H1 (cell line): ENCODE data around the gene CUZD1. TPM values are rescaled to one million over a fixed set of nuclear protein-coding genes. Genes with fewer than 3 reads are reported as not detected.

Experiments
- CTCF ChIA-PET: fragments of 300-600 bp; sonication (Branson Sonifier 250); formaldehyde crosslinking; loops from one replicate; lab custom pipeline; 2021; ENCODE audit not compliant: partially characterized antibody; lab: Charles Lee
- POLR2A ChIA-PET: fragments of 300-600 bp; sonication (Branson Sonifier 250); formaldehyde crosslinking; loops from one replicate; lab custom pipeline; 2021; ENCODE audit warnings: inconsistent platforms; ENCODE audit not compliant: partially characterized antibody; lab: Charles Lee
- DNase-seq, 2 experiments: peaks; one replicate each; pipeline versions ENCODE4 v3.0.0 to v3.0.0-alpha.2; 2010 to 2022; ENCODE audit warnings: low spot score in 2 of 2, low read depth in 1 of 2, mixed read lengths in 1 of 2
- FAIRE-seq: peaks from 2 replicates; lab custom pipeline; 2011; peaks lifted over from hg19 to GRCh38; lab: Jason Lieb, UNC
- H2AFZ ChIP-seq: 2 replicates; pipeline ENCODE4 v1.8.1; 2012; ENCODE audit warnings: low read length, inconsistent platforms
- H2AK5ac ChIP-seq: 2 replicates; pipeline ENCODE4 v1.6.1; 2013; ENCODE audit warnings: low read depth, low read length
- H2BK120ac ChIP-seq: replicated peaks from 2 replicates; pipeline ENCODE3; 2013; ENCODE audit warnings: low read depth, low read length, inconsistent platforms
- H2BK12ac ChIP-seq: 2 replicates; pipeline ENCODE4 v1.6.1; 2013; ENCODE audit warnings: low read depth, low read length
- H2BK15ac ChIP-seq: 2 replicates; pipeline ENCODE4 v1.6.1; 2013; ENCODE audit warnings: low read length
- H2BK20ac ChIP-seq: 2 replicates; pipeline ENCODE4 v1.6.1; 2013; ENCODE audit warnings: low read length
- H2BK5ac ChIP-seq: 2 replicates; pipeline ENCODE4 v1.6.1; 2013; ENCODE audit warnings: low read depth, low read length
- H3K14ac ChIP-seq: 2 replicates; pipeline ENCODE4 v1.6.1; 2013; ENCODE audit warnings: inconsistent platforms; ENCODE audit not compliant: insufficient read length
- H3K18ac ChIP-seq: 2 replicates; pipeline ENCODE4 v1.6.1; 2013; ENCODE audit warnings: low read length; ENCODE audit errors: extremely low read depth
- H3K23ac ChIP-seq: 2 replicates; pipeline ENCODE4 v1.6.1; 2013; ENCODE audit warnings: inconsistent platforms; ENCODE audit not compliant: insufficient read length
- H3K23me2 ChIP-seq: 2 replicates; pipeline ENCODE4 v1.6.1; 2013; ENCODE audit warnings: low read depth, low read length
- H3K27ac ChIP-seq: 2 replicates; pipeline ENCODE4 v1.6.1; 2011; ENCODE audit warnings: low read depth, low read length, inconsistent platforms
- H3K27me3 ChIP-seq, 4 experiments: replicated peaks in 1 of 4; 1 replicate in 1 of 4; 2 replicates in 3 of 4; pipeline versions ENCODE4 v1.6.1 to v1.8.1; 2011 to 2013; ENCODE audit warnings: low read length in 3 of 4, mild to moderate bottlenecking in 3 of 4, inconsistent platforms in 2 of 4, mixed read lengths in 2 of 4, moderate library complexity in 1 of 4; ENCODE audit not compliant: control insufficient read depth in 3 of 4, insufficient read depth in 3 of 4; ENCODE audit errors: extremely low read depth in 1 of 4
- H3K36me3 ChIP-seq, 4 experiments: 2 replicates each; pipeline versions ENCODE4 v1.6.1 to v1.8.1; 2011 to 2013; ENCODE audit warnings: mild to moderate bottlenecking in 4 of 4, low read length in 3 of 4, moderate library complexity in 2 of 4, control low read depth in 1 of 4, inconsistent platforms in 1 of 4; ENCODE audit not compliant: insufficient read depth in 4 of 4, control insufficient read depth in 2 of 4
- H3K4ac ChIP-seq: replicated peaks from 2 replicates; pipeline ENCODE3; 2013; ENCODE audit warnings: low read length, low read depth, mixed read lengths, inconsistent platforms; ENCODE audit not compliant: insufficient read length
- H3K4me1 ChIP-seq, 4 experiments: replicated peaks in 1 of 4; 1 replicate in 1 of 4; 2 replicates in 3 of 4; pipeline versions ENCODE4 v1.6.1 to v1.8.1; 2011 to 2013; ENCODE audit warnings: low read length in 3 of 4, inconsistent platforms in 2 of 4, mixed read lengths in 1 of 4; ENCODE audit not compliant: insufficient read depth in 4 of 4, control insufficient read depth in 3 of 4
- H3K4me2 ChIP-seq, 2 experiments: 2 replicates each; pipeline versions ENCODE4 v1.6.1 to v1.8.1; 2011 to 2013; ENCODE audit warnings: low read depth in 2 of 2, low read length in 2 of 2, control low read depth in 1 of 2, inconsistent platforms in 1 of 2, mild to moderate bottlenecking in 1 of 2; ENCODE audit not compliant: insufficient read depth in 1 of 2
- H3K4me3 ChIP-seq, 4 experiments: fragments of 200-600, 300-600 bp in 1 of 4; sonication (generic), shearing (Covaris generic), sonication (Bioruptor Twin) in 1 of 4; 2 replicates each; pipeline versions ENCODE4 v1.5.1 to v1.8.1; 2011 to 2016; ENCODE audit warnings: low read length in 4 of 4, low read depth in 3 of 4, control low read depth in 2 of 4, inconsistent platforms in 2 of 4, mild to moderate bottlenecking in 2 of 4, mixed read lengths in 1 of 4, moderate library complexity in 1 of 4; ENCODE audit not compliant: insufficient read depth in 2 of 4; ENCODE audit errors: extremely low read depth in 1 of 4
- H3K56ac ChIP-seq: replicated peaks from 2 replicates; pipeline ENCODE3; 2013; ENCODE audit warnings: low read depth, mild to moderate bottlenecking, mixed read lengths, low read length, inconsistent platforms; ENCODE audit not compliant: insufficient read length
- H3K79me1 ChIP-seq: 2 replicates; pipeline ENCODE4 v1.6.1; 2013; ENCODE audit warnings: low read depth, low read length, control low read depth
- H3K79me2 ChIP-seq, 2 experiments: 2 replicates each; pipeline versions ENCODE4 v1.6.1 to v1.8.1; 2012 to 2013; ENCODE audit warnings: low read length in 2 of 2, mild to moderate bottlenecking in 2 of 2, inconsistent platforms in 1 of 2; ENCODE audit not compliant: insufficient read depth in 2 of 2, control insufficient read depth in 1 of 2
- H3K9ac ChIP-seq, 4 experiments: replicated peaks in 1 of 4; 1 replicate in 1 of 4; 2 replicates in 3 of 4; pipeline versions ENCODE4 v1.6.1 to v1.8.1; 2011 to 2013; ENCODE audit warnings: low read depth in 3 of 4, low read length in 3 of 4, control low read depth in 2 of 4, mild to moderate bottlenecking in 2 of 4, moderate library complexity in 2 of 4, inconsistent platforms in 1 of 4; ENCODE audit errors: extremely low read depth in 1 of 4
- H3K9me3 ChIP-seq, 2 experiments: 2 replicates each; pipeline versions ENCODE4 v1.6.1 to v1.8.1; 2012 to 2013; ENCODE audit warnings: mild to moderate bottlenecking in 2 of 2, moderate library complexity in 2 of 2, control low read depth in 1 of 2, inconsistent platforms in 1 of 2, low read depth in 1 of 2, low read length in 1 of 2, mixed read lengths in 1 of 2; ENCODE audit not compliant: insufficient read depth in 2 of 2
- H4K20me1 ChIP-seq, 2 experiments: replicated peaks in 1 of 2; 2 replicates each; pipeline versions ENCODE3 to v1.8.1; 2011 to 2013; ENCODE audit warnings: inconsistent platforms in 2 of 2, low read length in 2 of 2, mild to moderate bottlenecking in 1 of 2; ENCODE audit not compliant: insufficient read depth in 2 of 2, control insufficient read depth in 1 of 2
- H4K5ac ChIP-seq: 2 replicates; pipeline ENCODE4 v1.6.1; 2013; ENCODE audit warnings: low read length, low read depth, mixed read lengths, inconsistent platforms; ENCODE audit not compliant: insufficient read length
- H4K8ac ChIP-seq: 2 replicates; pipeline ENCODE4 v1.8.0; 2013; ENCODE audit warnings: mild to moderate bottlenecking, moderate library complexity, low read length, inconsistent platforms; ENCODE audit not compliant: insufficient read depth; ENCODE audit errors: extremely low read depth
- H4K91ac ChIP-seq: replicated peaks from 2 replicates; pipeline ENCODE3; 2013; ENCODE audit warnings: low read length, mixed read lengths, inconsistent platforms; ENCODE audit not compliant: insufficient read length
- ATF2 ChIP-seq: IDR thresholded peaks from 2 replicates; pipeline ENCODE4 v1.6.1; 2012; ENCODE audit warnings: low read length, inconsistent platforms
- CBX8 ChIP-seq: fragments of 300-800, 300-1000 bp; sonication (generic); IDR thresholded peaks from 2 replicates; pipeline ENCODE4 v1.7.1; 2016; ENCODE audit warnings: low read depth, low read length, borderline replicate concordance
- E2F6 ChIP-seq: IDR thresholded peaks from 2 replicates; pipeline ENCODE4 v1.6.1; 2012; ENCODE audit warnings: inconsistent platforms
- MAX ChIP-seq: IDR thresholded peaks from 2 replicates; pipeline ENCODE4 v1.6.1; 2012; ENCODE audit warnings: inconsistent platforms
- RBBP5 ChIP-seq: IDR thresholded peaks from 2 replicates; pipeline ENCODE4 v1.7.1; 2012; ENCODE audit warnings: low read depth, mild to moderate bottlenecking, inconsistent platforms, low read length, moderate library complexity, borderline replicate concordance
- RNF2 ChIP-seq: fragments of 200-900, 300-1000 bp; sonication (generic); IDR thresholded peaks from 2 replicates; pipeline ENCODE4 v1.7.1; 2016; ENCODE audit warnings: borderline replicate concordance, low read depth, mild to moderate bottlenecking, antibody characterized with exemption, low read length; ENCODE audit not compliant: poor library complexity, severe bottlenecking; ENCODE audit errors: missing control alignments
- SP4 ChIP-seq: IDR thresholded peaks from 2 replicates; pipeline ENCODE4 v1.6.1; 2012; ENCODE audit warnings: low read length, inconsistent platforms
- USF2 ChIP-seq: IDR thresholded peaks from 2 replicates; pipeline ENCODE4 v1.6.1; 2011; ENCODE audit warnings: low read length, improper control_type of control experiment
- ZNF274 ChIP-seq: IDR thresholded peaks from 2 replicates; pipeline ENCODE4 v1.7.0; 2012; ENCODE audit warnings: low read length, borderline replicate concordance; ENCODE audit errors: extremely low read depth
- polyA plus RNA-seq, 7 experiments: library from polyadenylated mRNA; depleted of rRNA in 3 of 7; stranded (reverse) in 5 of 7; unstranded in 2 of 7; fragments of >200 nt in 5 of 7; fragments of 200-250 nt in 2 of 7; gene quantifications; 1 replicate in 5 of 7; 2 replicates in 1 of 7; 4 replicates in 1 of 7; pipeline versions ENCODE4 v1.2.1 to v1.2.3, GENCODE V29; 2011 to 2013; ENCODE audit warnings: missing spikeins in 2 of 7, mixed read lengths in 2 of 7
- total RNA-seq: library from RNA; stranded (reverse); fragmentation: NEBNext Ultra II Directional; extraction: Animal tissue kit (Norgen Biotek cat#: 25700); gene quantifications from 2 replicates; pipeline ENCODE4 v1.2.1, GENCODE V29; 2021

Gene CUZD1
- total and polyA plus RNA-seq, 2 of the 8 experiments (the other 6 are each of a cell fraction or from before 2014, with no cell fraction given): 11.9 to 30.0 TPM

DNA sequence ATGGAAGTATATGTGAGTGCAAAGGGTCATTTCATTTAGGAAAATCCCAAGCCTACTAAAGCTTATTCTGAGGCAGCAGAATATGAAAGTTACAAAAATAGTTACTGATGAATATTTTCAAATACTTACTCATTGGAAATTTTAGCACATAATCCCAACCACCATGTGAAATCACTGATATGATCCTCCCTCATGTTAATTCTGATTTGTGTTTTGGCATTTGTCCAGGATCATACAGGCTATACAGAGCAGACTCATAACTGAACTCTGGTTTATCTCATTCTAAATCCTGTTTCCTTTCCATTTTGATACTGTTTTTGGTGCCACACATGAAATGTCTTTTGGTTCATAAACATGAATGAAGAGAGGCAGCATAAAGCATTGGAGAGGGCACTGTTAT, 37.1 kb upstream of the CUZD1 start:
- Histone ChIP-seq H2BK120ac (no peak overlapping the region), H3K4me3 (no peak overlapping the region), H2AK5ac (no peak overlapping the region), H3K9ac (no peak overlapping the region), H4K20me1 (no peaks in the 10 kb centered on the region), H2BK20ac (no peak overlapping the region), H3K56ac (no peak overlapping the region), H3K9me3 (no peaks in the 10 kb centered on the region; a peak in 1 of 4 replicates), H3K79me1 (no peaks in the 10 kb centered on the region), H3K79me2 (no peaks in the 10 kb centered on the region), H3K36me3 (no peaks in the 10 kb centered on the region), H3K27me3 (peaks cover 0 to 3% (median 0%) of the 10 kb centered on the region in 4 experiments; a peak in 3 of 7 replicates), H4K5ac (no peak overlapping the region), H3K27ac (no peak overlapping the region), H2BK15ac (no peak overlapping the region), H3K18ac (no peak overlapping the region), H4K91ac (no peak overlapping the region), H2BK5ac (no peak overlapping the region), H4K8ac (no peak overlapping the region), H3K4me1 (peaks cover 0 to 6% (median 4%) of the 10 kb centered on the region in 4 experiments; a peak in 4 of 7 replicates), H2BK12ac (no peak overlapping the region), H3K23ac (no peak overlapping the region), H3K23me2 (no peaks in the 10 kb centered on the region; the same call in 1 of the 2 replicates), H2AFZ (no peak overlapping the region), H3K14ac (no peak overlapping the region), H3K4me2 (no peak overlapping the region), H3K4ac (no peak overlapping the region)
- ChIA-PET POLR2A (no interaction called here), CTCF (no interaction called here)
- TF ChIP-seq ATF2 (no peak), SP4 (no peak), USF2 (no peak), ZNF274 (no peak), E2F6 (no peak), CBX8 (no peak), RBBP5 (no peak), MAX (no peak), RNF2 (no peak)
- DNase-seq (no peak), FAIRE-seq (no peak)
